HepG2 (cell line): ENCODE data around the gene FAM229B. TPM values are rescaled to one million over a fixed set of nuclear protein-coding genes. Genes with fewer than 3 reads are reported as not detected.

ENCODE experiments used
- CHD2 ChIP-seq: IDR thresholded peaks from 2 replicates; pipeline ENCODE4 v1.6.1; 2011; ENCODE audit warnings: low read depth, low read length, improper control_type of control experiment
- KLF12 ChIP-seq: sonication (generic); formaldehyde crosslinking; IDR thresholded peaks from 2 replicates; pipeline ENCODE4 v1.4.0; 2020; ENCODE audit warnings: missing genetic modification reagents, borderline replicate concordance
- ZFAT ChIP-seq: sonication (generic); formaldehyde crosslinking; conservative IDR thresholded peaks from 2 replicates; pipeline ENCODE4 v1.8.1; 2023; ENCODE audit warnings: missing genetic modification reagents, inconsistent platforms
- ZNF207 ChIP-seq: fragments of 450-650 bp; IDR thresholded peaks from 2 replicates; pipeline ENCODE4 v1.6.1; 2016; ENCODE audit warnings: antibody characterized with exemption, borderline replicate concordance
- ZNF660 ChIP-seq: sonication (generic); formaldehyde crosslinking; IDR thresholded peaks from 2 replicates; pipeline ENCODE4 v1.5.1; 2020; ENCODE audit warnings: mild to moderate bottlenecking, low read depth, missing genetic modification reagents, borderline replicate concordance
- ZSCAN21 ChIP-seq: sonication (generic); formaldehyde crosslinking; IDR thresholded peaks from 2 replicates; pipeline ENCODE4 v1.8.0; 2022; ENCODE audit warnings: mild to moderate bottlenecking, missing genetic modification reagents, moderate library complexity, borderline replicate concordance
- polyA plus RNA-seq, 8 experiments: library from polyadenylated mRNA; depleted of rRNA in 3 of 8; stranded (reverse) in 7 of 8; unstranded in 1 of 8; fragments of >200 nt; fragmentation: Illumina TruSeq in 4 of 8; extraction: Trizol in 4 of 8; gene quantifications; 2 replicates each; pipeline versions ENCODE4 v1.2.1 to v1.2.3, GENCODE V29; 2011 to 2016; ENCODE audit warnings: low read depth in 4 of 8, missing spikeins in 1 of 8, mixed read lengths in 1 of 8; ENCODE audit not compliant: insufficient read depth in 1 of 8
- total RNA-seq, 5 experiments: library from RNA; depleted of rRNA; stranded (reverse); fragments of >200 nt; fragmentation: Illumina TruSeq; extraction: Trizol; gene quantifications; 2 replicates each; pipeline ENCODE4 v1.2.3, GENCODE V29; 2016; ENCODE audit warnings: low read depth in 1 of 5
- TF ChIP-seq, protein P1 (sequence below): sonication (generic); formaldehyde crosslinking; IDR thresholded peaks from 2 replicates; pipeline ENCODE4 v1.4.0; 2020; ENCODE audit warnings: mild to moderate bottlenecking, missing genetic modification reagents, borderline replicate concordance
- TF ChIP-seq, protein P2 (sequence below): sonication (generic); formaldehyde crosslinking; IDR thresholded peaks from 2 replicates; pipeline ENCODE4; 2020; ENCODE audit warnings: missing genetic modification reagents, mild to moderate bottlenecking, borderline replicate concordance
- TF ChIP-seq, protein P3 (sequence below): sonication (generic); formaldehyde crosslinking; IDR thresholded peaks from 2 replicates; pipeline ENCODE4 v1.4.0; 2020; ENCODE audit warnings: missing genetic modification reagents

FAM229B gene
- total and polyA plus RNA-seq, 2 of the 13 experiments (the other 11 are each of a cell fraction or from before 2014, with no cell fraction given), result 11.3 to 19.5 TPM

DNA sequence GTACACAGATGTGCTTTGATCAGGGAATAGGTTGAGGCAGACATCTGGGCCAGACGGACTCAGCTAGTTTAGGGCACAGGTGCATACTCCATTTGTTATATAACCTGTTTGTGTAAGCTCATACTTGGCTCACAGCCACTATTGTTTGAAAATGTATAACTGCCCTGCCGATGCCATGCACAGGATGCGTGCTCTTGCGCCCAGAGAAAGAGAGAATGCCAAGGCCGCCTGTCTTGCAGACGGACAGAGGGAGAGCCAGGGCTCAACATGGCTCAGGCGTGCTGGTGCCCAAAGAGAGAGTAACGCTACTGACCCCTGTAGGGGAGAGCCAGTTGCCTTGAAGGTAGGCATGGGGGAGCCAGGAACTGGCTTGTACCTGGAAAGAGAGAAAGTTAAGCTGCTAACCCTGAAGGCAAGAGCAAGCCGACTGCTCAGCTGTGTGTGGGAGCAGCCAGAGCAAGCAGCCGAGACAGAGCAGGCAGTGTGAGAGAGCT is 57.7 kb downstream of the FAM229B start (continued):
- TF ChIP-seq KLF12 (no peak), ZSCAN21 (CRISPR knock-in tag) (no peak), ZNF660 (CRISPR knock-in tag) (no peak), ZNF207 (no peak), ZFAT (no peak), CHD2 (no peak)
- TF ChIP-seq, protein P1, sequence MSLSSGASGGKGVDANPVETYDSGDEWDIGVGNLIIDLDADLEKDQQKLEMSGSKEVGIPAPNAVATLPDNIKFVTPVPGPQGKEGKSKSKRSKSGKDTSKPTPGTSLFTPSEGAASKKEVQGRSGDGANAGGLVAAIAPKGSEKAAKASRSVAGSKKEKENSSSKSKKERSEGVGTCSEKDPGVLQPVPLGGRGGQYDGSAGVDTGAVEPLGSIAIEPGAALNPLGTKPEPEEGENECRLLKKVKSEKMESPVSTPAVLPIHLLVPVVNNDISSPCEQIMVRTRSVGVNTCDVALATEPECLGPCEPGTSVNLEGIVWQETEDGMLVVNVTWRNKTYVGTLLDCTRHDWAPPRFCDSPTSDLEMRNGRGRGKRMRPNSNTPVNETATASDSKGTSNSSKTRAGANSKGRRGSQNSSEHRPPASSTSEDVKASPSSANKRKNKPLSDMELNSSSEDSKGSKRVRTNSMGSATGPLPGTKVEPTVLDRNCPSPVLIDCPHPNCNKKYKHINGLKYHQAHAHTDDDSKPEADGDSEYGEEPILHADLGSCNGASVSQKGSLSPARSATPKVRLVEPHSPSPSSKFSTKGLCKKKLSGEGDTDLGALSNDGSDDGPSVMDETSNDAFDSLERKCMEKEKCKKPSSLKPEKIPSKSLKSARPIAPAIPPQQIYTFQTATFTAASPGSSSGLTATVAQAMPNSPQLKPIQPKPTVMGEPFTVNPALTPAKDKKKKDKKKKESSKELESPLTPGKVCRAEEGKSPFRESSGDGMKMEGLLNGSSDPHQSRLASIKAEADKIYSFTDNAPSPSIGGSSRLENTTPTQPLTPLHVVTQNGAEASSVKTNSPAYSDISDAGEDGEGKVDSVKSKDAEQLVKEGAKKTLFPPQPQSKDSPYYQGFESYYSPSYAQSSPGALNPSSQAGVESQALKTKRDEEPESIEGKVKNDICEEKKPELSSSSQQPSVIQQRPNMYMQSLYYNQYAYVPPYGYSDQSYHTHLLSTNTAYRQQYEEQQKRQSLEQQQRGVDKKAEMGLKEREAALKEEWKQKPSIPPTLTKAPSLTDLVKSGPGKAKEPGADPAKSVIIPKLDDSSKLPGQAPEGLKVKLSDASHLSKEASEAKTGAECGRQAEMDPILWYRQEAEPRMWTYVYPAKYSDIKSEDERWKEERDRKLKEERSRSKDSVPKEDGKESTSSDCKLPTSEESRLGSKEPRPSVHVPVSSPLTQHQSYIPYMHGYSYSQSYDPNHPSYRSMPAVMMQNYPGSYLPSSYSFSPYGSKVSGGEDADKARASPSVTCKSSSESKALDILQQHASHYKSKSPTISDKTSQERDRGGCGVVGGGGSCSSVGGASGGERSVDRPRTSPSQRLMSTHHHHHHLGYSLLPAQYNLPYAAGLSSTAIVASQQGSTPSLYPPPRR, result no peak
- TF ChIP-seq, protein P2, sequence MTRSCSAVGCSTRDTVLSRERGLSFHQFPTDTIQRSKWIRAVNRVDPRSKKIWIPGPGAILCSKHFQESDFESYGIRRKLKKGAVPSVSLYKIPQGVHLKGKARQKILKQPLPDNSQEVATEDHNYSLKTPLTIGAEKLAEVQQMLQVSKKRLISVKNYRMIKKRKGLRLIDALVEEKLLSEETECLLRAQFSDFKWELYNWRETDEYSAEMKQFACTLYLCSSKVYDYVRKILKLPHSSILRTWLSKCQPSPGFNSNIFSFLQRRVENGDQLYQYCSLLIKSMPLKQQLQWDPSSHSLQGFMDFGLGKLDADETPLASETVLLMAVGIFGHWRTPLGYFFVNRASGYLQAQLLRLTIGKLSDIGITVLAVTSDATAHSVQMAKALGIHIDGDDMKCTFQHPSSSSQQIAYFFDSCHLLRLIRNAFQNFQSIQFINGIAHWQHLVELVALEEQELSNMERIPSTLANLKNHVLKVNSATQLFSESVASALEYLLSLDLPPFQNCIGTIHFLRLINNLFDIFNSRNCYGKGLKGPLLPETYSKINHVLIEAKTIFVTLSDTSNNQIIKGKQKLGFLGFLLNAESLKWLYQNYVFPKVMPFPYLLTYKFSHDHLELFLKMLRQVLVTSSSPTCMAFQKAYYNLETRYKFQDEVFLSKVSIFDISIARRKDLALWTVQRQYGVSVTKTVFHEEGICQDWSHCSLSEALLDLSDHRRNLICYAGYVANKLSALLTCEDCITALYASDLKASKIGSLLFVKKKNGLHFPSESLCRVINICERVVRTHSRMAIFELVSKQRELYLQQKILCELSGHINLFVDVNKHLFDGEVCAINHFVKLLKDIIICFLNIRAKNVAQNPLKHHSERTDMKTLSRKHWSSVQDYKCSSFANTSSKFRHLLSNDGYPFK (CRISPR knock-in tag), result no peak
- TF ChIP-seq, protein P3, sequence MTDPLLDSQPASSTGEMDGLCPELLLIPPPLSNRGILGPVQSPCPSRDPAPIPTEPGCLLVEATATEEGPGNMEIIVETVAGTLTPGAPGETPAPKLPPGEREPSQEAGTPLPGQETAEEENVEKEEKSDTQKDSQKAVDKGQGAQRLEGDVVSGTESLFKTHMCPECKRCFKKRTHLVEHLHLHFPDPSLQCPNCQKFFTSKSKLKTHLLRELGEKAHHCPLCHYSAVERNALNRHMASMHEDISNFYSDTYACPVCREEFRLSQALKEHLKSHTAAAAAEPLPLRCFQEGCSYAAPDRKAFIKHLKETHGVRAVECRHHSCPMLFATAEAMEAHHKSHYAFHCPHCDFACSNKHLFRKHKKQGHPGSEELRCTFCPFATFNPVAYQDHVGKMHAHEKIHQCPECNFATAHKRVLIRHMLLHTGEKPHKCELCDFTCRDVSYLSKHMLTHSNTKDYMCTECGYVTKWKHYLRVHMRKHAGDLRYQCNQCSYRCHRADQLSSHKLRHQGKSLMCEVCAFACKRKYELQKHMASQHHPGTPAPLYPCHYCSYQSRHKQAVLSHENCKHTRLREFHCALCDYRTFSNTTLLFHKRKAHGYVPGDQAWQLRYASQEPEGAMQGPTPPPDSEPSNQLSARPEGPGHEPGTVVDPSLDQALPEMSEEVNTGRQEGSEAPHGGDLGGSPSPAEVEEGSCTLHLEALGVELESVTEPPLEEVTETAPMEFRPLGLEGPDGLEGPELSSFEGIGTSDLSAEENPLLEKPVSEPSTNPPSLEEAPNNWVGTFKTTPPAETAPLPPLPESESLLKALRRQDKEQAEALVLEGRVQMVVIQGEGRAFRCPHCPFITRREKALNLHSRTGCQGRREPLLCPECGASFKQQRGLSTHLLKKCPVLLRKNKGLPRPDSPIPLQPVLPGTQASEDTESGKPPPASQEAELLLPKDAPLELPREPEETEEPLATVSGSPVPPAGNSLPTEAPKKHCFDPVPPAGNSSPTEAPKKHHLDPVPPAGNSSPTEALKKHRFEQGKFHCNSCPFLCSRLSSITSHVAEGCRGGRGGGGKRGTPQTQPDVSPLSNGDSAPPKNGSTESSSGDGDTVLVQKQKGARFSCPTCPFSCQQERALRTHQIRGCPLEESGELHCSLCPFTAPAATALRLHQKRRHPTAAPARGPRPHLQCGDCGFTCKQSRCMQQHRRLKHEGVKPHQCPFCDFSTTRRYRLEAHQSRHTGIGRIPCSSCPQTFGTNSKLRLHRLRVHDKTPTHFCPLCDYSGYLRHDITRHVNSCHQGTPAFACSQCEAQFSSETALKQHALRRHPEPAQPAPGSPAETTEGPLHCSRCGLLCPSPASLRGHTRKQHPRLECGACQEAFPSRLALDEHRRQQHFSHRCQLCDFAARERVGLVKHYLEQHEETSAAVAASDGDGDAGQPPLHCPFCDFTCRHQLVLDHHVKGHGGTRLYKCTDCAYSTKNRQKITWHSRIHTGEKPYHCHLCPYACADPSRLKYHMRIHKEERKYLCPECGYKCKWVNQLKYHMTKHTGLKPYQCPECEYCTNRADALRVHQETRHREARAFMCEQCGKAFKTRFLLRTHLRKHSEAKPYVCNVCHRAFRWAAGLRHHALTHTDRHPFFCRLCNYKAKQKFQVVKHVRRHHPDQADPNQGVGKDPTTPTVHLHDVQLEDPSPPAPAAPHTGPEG, result no peak
